GM19240 (cell line): Measurements from ENCODE around the gene NXPH3.

ENCODE experiments used
- DNase-seq: peaks from one replicate; pipeline ENCODE4 v3.0.0; 2011; ENCODE audit warnings: low spot score; ENCODE audit not compliant: insufficient read length

Gene NXPH3

DNA sequence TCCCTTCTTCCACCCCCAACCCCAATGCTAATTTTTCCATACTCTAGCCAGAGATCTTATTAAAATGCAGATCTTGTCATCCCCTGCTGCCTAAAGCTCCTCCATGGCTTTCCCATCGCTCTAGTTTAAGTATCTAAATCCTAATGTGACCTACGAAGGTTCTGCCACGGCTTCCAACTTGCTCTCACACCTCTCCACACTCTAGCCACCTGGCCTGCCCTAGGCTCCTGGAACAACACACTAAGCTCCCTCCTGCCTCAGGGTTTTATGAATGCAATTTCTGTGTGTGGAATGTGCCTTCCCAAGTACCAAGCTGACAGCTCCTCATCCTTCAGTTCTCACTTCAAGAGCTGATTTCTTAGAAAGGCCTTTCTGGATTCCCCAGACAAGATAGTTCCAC, 16.6 kb downstream of the NXPH3 start:
- no peak for DNase-seq

DNA sequence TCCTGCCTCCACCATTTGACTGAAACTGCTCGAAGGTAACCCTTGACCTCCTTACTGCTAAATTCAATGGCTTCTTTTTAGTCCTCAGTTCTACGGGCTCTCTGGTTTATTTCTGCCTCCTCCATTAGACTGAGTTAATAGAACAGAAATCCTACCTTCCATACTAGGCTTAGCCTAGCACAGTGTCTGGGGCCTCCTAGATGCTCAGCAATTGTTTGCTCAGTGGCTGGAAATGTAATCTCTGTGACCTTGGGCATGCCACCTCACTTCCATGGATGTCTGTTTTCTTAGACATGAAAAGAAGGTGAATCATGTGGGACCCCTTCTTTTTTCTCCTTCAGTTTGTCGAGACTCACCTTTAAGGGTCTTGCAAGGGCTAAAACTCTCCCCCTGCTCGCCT, 19.7 kb downstream of the NXPH3 start:
- DNase-seq = no peak

DNA sequence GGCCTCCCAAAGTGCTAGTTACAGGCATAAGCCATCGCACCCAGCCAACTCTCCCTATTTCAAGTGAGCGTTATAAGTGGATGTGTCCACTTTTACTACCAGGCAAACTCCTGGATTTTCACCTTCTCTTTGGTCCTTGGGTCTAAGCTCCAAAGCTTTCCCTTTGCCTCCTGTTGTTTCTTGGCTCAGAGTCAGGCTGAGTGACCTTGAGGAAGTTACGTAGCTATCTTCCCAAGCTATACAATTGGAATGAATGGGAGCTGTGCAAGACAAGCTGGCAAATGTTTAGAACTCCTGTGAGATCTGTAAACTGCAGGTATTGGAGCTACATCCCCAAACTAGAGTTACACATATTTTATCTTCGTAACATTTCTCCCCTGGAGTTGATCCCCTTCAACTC, 20.3 kb downstream of the NXPH3 start:
- DNase-seq = no peak

DNA sequence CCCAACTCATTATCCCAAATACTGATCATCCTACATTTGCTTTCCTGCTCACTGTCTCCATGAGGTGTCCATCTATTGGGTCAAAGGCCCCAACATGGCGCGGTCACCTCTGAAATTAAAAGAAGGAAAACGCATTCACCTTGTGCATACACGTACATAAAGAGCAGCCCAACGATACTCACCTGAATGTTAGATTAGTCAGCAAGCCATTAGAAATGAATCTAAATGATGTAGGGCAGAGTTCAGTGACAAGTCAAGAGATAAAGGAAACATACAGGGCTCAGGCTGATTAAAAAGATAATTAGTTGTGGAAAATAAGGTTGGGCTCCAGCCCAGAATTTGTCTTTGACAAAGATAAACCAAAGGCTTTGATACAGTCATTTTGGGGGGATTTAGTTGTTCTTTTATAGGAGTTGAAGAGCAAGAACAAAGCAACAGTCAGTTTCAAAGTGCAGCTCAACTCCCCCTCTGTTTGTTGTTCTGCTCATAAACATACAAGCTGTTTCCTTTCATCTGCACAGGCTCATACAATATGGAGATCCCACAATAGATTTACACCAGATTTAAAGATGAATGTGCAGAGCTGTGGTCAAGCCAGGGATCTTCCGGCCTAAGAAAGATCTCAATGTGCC, 21.1 kb downstream of the NXPH3 start:
- no peak for DNase-seq

DNA sequence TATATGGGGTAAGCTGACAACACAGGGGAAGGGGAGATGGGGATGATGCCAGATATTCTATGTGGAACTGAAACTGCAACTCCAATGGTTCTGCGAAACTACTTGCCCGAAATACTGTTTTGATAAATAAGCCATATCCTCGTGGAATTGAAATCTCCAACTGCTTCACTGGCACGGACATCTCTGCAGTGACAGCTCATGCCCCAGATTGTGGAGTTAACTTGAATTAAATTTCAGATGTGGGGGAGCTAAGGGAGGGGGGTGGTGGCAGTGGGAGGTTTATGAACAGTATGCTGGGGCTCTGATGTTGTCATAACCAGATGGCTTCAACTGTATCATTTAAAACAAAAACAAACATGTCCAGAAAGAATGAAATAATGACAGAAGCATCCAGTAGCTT, 21.8 kb downstream of the NXPH3 start:
- DNase-seq = no peak

DNA sequence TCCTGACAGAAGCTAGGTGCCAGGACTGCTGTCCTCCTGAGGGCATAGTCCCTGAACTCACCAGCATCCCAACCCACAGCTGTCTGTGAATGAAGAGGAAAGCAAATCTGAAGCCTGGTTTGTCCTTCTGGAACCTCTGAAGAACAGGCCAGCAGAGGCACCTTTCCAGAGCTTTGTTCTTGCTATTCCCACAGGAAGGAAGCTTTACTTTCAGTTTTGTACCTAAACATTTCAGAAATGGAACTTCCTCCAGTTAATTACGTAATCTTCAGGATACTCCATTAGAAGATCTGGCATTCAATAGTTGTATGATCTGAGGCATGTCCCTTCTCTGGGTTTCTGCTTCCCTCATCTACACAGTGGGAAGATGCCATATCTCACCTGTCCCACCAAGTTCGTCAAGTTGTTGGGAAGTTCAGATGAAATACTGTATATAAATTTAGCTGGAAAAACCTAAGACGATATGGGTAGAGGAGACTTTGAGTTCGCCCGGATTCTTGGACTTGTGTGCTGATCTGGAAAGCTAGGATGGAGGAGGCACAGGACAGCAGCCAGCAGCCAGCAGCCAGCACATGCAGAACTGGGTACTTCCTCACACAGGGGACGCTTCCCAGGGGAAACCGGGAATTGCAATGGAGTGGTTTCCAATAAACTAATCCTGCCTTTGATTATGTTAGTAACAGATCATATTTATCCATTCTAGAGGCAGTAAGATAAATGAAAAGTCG, 22.4 kb downstream of the NXPH3 start:
- DNase-seq = no peak

DNA sequence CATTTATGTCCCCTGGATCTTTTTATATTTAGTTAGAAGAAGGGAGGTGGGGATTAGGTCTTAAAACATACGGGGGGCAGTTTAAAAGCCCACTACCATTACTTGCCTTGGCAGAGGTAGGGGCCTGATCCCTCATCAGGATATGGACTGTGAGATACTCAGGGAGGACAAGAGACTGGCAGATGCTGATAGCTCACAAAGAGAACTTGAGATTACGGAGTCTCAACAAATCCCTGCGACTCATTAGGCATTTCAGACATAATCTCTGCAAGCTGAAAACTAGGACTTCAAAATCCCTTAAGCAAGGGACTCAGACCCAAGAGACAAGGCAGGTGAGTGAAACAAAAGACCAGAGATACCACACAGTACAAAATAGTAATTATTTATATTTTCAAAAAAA, 23.2 kb downstream of the NXPH3 start:
- DNase-seq = no peak

DNA sequence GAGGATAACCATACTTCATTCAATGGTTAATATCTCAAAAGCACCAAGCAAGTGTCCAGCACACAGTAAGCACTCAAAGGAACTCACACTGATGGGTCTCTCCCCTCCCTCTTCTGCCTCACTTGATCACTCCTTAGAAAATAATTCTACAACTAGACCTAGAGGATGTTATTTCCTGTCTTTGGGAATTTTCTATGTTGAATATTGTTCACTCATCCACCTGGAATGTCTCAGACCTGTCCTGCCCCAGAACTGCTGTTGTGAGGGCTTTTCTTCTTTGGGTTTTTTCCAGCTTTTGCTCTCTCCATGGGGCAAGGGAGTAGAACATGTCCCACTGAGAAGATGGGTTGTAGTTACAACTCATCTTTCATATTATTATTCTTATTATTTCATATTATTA, 25.3 kb downstream of the NXPH3 start:
- DNase-seq = no peak

DNA sequence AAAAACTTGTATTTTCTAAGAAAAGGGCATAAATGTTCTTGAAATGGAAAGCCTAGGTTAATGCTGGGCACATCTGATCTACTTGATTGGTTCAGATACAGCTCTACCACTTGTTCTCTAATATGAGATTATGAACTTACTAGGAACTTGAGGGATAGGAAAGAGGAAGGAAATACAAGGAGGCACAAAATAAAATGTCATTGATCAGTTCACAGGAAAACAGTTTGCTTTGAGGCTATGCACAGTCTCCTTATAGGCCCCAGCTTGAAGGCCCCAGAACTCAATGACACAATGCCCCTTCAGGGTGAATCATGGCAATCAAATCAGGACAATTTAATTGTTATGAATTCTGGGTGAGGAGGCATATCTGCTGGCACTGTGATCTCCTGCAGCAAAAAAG, 27.1 kb downstream of the NXPH3 start:
- no peak for DNase-seq

DNA sequence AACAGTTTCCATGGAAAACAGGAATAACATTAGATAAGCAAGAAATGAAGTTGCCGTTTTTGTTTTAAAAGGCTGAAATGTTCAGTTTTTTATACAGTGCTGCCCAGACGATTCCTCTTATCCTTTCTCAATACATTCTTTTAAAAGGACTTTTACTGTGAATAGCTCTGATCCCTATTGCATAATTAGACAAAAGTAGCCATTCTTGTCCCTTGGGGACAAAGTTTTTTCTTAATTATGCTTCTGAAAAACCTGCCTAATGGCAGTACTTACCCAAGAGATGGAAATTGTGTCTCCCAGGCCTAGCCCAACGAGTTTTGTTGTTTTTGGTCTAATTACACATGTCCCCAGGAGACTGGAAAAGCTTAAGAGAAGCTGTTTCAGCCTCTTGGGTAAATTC, 27.6 kb downstream of the NXPH3 start:
- no peak for DNase-seq

DNA sequence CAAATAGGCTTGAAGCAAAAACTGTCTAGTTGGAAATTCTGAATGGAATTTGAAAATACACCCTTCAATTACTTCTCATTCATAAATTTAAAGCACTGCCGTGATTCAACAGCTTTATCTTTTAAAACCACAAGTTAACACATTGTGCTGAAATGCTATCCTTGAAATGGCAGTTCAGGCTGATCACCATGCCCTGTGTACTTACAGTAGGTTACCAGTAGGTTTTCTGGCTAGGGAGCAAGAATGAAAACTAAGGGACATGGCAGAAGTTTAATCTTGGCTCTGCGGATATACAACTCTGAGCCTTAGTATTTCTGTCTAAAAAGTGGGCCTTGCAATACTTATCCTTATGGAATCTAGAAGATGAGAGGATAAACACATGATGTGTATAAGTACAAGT, 28.0 kb downstream of the NXPH3 start:
- no peak for DNase-seq

DNA sequence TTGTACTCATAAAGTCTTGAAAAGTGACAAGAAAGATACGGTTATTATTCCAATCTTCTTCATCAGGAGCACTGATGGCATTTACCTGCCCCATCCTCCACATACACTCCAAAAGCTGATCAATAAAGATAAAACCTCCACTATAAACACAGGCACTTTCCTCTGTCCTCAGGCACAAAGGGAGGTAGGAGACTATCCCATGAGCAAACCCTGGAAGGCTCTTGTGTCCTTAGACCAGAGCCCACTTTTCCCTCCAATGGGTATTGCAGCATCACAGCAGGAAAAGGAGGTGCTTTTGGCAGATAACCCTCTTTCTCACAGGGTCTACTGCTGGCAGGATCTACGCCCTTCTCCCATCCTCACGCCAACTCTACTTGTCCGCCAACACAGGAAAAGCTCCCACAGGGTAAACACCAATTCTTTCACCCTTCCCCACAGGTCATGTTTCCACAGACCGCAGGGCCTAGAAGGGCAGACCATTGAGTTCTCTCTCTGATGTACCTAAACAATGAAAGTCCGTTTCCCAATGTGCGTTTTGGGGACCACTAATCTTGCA, 28.7 kb downstream of the NXPH3 start:
- DNase-seq = no peak

DNA sequence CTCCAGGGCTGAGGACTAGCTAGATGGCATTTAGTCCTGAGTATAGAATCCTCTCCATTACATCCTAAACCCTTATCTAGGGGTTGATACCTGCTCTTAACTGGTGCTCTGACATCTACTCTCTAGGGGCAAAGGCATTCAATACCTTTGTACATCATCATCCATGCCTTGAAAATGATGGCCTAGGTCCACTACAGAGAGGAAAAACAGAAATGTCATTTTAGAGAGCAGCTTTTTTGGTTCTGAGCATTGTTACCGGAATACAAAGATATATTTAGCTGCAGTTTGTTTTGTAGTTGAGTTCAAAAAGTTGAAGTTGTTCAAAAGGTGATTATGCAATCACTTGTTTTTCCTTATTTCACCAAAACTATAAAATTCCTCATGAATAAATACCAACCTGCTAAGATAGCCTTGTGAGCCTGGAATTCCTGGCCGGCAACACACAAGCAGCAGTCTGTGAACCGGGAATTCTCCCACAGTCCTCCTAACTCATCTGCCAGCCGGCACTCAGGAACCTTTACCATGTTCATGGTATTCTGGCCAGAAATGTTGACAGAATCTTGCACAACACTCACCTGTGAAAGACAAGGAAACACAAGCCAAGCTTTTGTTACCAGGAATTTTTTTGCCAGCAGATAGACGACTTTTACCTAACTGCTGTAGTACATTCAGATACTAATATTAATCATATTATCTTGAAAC, 35.4 kb downstream of the NXPH3 start:
- no peak for DNase-seq

DNA sequence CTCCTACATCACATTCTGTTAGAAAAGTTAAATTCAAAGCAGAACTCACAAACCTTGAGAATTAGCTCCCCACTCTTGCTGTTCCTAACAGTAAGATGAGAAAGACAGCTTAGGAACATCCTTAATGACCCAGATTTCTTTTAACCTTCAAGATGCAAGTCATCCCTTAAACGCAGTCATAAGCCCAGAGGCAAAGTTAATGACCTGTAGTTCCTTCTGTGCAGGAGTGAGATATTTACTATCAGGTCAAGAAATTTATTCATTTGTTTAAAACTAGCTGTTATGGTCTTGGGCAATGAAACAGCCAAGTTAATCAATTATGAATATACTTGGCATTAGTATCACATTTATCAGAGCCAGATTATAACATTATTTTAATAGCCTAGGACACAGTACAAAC, 37.1 kb downstream of the NXPH3 start:
- DNase-seq = no peak

DNA sequence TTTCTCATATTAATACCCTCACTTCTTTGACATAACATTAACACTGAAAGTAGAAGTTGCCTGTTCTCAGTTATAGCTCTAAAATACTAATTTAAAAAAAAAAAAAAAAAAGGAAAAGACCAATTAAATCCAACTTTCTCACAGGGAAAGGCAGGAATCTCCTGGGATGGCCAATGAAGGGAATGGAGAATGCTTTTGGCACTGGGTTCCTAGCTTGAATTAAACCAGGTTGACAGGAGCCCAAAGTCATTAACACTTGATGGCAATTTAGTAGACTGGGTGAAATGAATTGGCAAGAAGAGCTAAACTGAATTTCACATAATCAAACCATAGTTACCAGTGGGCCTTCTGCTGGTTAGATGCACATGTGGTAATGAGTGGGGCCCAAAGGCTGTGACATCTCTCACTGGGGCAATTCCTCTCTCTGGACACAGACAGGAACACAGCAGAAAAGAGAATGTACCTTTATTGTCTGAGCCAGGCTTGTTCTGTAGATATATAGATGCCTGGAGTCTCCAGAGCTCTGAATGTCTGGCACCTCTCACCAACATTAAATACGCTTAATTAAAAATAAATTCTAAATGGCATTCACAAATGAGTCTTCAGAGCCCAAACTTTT, 37.6 kb downstream of the NXPH3 start:
- DNase-seq = no peak

DNA sequence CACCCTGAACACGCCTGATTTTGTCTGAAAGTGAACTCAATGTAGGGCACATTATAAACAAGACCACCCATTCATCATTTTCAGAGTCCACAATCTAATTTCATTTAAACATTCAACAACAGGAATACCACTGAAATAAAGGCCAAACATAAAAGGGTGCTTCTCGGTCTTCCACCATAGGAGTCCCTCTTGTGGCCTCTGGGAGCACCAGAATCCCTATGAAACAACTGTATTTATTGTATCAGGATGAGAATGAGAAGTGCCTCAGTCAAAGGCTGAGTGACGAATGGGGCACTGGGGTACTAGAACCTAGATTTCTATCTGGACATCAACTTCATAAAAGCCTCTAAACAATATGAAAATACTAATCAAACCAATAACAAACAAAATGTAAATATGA, 40.4 kb downstream of the NXPH3 start:
- no peak for DNase-seq

DNA sequence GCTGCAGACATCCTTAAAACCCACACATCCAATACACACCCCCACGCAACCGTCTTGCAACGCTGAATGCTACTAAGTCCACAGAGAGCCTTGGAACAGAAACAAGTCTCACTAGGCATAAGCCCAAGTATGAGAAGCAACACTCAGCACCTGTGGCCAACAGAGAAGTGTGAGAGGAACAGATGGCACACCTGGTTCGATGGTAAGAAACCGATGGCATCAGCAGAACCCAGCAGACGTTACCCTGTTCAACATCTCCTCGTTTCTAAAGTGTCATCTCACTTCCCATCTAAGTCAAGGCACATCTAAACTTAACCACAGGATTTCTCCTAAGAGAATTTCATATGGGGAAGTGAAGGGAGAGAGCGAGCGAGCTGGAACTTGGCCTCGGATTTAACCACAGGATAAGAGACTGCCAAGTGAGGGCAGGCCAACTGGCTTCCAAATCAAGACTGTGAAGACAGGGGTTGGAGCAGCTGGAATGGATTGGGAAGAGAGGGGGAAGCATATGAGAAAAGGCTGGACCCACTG, 41.0 kb downstream of the NXPH3 start:
- no peak for DNase-seq

DNA sequence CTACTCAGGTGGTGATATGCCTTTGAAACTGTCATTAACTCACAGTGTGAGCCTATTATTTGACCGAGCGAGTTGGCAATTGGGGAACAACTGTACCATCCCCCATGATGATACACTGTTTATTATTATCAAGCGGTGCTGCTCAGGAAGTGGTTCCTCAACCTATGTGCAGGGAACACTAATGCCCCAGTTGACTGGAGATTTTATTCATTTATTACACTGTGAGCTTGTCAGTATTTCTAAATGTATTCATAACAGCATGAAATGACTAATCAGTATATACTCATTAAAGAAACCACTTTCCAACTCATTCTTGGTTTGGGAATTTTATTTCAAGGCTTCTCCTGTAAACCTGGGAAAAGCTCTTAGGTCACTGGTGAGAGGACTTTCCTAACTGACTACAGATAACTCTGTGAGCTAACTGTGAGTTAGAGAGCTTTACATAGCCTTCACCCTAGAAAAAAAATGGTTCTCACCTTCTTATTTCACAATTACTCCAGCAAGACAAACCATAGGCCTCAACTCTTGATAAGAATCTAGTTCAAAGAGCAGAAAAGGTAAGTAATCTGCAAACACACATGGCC, 42.4 kb downstream of the NXPH3 start:
- DNase-seq = no peak

DNA sequence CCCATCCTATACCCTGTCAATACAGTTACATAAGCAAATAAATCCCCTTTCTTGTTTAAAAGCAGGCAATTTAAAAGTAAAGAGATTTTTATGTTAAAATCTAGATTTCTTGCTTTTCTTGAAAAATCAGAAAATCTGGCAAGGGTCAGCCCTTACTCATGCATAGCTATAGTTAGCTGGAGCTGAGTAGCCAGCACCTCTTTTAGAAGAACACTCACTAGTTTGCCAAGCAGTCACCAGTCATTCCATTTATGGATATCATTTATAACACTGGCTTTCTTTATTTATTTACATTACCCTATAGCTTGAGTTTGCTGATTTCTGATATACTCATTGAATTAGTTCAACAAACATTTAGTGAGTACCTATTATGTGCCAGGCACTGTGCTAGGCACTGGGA, 45.7 kb downstream of the NXPH3 start:
- DNase-seq = no peak

DNA sequence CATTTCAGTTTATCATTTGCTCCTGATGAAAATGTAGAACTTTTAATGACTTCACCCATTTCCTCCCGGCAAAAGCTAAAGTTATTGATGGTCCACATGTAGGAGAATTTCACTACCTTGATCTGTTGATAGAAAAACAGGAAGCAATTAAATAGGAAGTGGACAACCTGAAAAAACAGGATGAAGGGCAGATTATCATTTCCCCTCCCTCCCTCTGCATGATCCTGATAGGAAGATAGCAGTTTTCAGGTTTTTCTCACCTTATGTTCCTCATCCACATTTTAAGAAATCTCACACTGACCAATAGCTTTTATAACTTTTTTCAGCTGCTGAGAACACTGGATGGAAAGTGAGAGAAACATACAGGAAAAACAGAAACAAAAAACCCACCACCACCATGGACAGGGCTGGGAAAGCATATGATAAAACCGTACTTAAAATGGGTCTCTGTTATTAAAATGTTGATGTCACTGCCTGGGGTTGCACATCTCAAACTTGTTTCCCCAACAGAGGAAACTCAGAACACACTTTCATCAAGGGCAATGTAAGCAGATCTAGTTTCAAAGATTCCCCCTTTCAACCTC, 46.4 kb downstream of the NXPH3 start:
- DNase-seq = no peak

DNA sequence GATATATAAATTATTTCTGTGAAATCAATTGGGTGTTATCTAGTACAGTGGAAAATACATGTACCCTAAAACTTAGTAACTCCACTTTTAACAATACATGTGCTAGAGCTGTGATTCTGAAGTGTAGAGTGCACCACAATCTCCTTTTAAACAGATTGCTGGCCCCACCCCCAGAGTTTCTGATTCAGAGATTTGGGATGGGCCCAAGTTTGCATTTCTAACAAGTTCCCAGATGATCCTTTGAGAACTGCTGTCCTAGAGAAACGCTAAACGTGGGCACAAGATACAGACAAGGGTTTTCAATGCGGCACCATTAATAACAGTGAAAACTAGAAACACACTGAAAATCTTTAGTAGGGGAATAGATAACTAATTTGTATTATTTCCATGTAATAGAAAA, 49.2 kb downstream of the NXPH3 start:
- DNase-seq = no peak
